Measurements from ENCODE around the gene ADPRS.

ADPRS gene, protein sequence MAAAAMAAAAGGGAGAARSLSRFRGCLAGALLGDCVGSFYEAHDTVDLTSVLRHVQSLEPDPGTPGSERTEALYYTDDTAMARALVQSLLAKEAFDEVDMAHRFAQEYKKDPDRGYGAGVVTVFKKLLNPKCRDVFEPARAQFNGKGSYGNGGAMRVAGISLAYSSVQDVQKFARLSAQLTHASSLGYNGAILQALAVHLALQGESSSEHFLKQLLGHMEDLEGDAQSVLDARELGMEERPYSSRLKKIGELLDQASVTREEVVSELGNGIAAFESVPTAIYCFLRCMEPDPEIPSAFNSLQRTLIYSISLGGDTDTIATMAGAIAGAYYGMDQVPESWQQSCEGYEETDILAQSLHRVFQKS

DNA sequence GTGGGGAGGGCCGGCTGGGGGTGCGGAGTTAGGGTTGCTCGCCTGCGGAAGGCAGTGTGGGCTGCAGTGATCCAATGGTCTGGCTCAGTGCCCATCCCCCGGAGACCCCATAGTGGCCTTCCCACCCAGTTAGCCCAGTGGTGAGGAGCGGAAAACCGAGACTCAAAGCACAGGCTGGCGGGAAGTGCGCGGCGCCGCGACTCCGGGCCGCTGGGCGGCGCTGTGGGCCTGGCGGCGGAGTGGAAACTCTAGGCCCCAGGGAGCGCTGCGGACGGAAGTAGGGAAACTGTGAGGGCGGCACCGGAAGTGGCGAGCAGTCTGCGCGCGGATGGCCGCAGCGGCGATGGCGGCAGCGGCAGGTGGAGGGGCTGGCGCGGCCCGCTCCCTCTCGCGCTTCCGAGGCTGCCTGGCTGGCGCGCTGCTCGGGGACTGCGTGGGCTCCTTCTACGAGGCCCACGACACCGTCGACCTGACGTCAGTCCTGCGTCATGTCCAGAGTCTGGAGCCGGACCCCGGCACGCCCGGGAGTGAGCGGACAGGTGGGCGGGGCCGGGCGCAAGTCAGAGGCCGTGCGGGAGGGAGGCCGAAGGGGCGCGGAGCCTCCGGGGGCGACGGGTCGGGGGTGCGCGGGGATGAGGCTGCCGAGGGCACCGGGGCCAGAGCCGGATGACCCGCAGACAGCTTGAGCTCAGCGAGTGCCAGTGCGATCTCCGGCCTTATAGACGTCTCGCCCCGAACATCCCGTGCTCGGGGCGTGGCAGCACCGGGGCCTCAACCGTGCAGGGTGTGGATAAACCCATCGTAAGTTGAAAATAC is at the start of gene ADPRS:
Gene ADPRS (plus strand): TSS at position 316 of the 816 bp plus-strand sequence. CDS start 13 bp downstream, at position 329.
- Mint-ChIP-seq H3K27me3 (peaks cover 3% of the 10 kb centered on the region), H3K9me3 (ENCODE audit: low read depth) (no peaks in the 10 kb centered on the region), H3K4me1 (ENCODE audit: low read depth) (peaks cover 17% of the 10 kb centered on the region), H3K36me3 (peaks cover 2% of the 10 kb centered on the region), H3K27ac (peak within 1 kb of the TSS; percentile 97), H3K4me3 (peak within 1 kb of the TSS; percentile 100)

DNA sequence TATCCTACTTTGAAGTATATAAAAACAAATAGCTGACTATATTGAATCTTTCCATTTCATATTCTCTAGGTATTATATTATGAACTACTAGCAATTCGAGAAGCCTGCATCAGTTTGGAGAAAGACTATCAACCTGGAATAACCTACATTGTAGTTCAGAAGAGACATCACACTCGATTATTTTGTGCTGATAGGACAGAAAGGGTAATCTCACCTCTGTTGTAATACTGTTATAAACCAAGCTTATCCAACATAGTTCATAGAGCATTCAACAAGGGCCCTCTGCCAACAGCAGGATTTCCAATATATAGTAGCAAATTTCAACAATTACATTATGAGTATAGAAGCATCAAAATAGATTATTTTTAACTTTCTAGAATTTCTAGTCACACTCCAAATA is 48.5 kb upstream of the ADPRS start:
- Mint-ChIP-seq H3K27ac (no peak overlapping the region), H3K4me1 (ENCODE audit: low read depth) (no peaks in the 10 kb centered on the region), H3K36me3 (peaks cover 7% of the 10 kb centered on the region), H3K9me3 (ENCODE audit: low read depth) (no peaks in the 10 kb centered on the region), H3K27me3 (no peaks in the 10 kb centered on the region), H3K4me3 (no peak overlapping the region)

DNA sequence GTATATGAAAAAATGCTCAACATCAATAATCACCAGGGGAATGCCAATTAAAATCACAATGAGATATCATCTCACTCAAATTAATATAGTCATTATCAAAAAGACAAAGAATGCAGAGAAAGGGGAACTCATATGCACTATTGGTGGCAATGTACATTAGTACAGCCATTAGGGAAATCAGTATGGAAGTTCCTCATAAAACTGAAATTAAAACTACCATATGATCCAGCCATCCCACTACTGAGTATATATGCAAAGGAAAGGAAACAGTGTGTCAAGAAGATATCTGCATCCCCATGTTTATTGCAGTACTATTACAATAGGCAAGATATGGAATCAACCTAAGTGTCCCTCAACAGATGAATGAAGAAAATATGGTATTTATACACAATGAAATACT is 36.9 kb upstream of the ADPRS start:
- Mint-ChIP-seq H3K4me3 (no peak overlapping the region), H3K36me3 (peaks cover 26% of the 10 kb centered on the region), H3K27ac (no peak overlapping the region)

DNA sequence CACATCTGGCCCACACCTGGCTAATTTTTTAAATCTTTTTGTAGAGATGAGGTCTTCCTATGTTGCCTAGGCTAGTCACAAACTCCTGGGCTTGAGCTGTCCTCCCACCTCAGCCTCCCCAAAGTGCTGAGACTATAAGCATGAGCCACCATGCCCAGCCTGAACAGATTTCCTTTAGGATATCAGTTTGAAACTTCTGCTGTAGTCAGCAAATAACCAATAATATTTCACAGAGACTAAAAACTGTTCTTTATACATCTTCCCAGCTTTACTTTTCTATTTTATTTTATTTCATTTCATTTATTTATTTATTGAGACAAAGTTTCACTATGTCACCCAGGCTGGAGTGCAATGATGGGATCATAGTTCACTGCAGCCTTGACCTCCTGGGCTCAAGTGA is 34.7 kb upstream of the ADPRS start:
- Mint-ChIP-seq H3K36me3 (peaks cover 19% of the 10 kb centered on the region), H3K27ac (no peak overlapping the region), H3K9me3 (ENCODE audit: low read depth) (no peaks in the 10 kb centered on the region), H3K4me1 (ENCODE audit: low read depth) (no peaks in the 10 kb centered on the region), H3K4me3 (no peak overlapping the region), H3K27me3 (no peaks in the 10 kb centered on the region)

More for the DNA sequence above, 36.9 kb upstream of the ADPRS start:
- no peaks in the 10 kb centered on the region for H3K9me3 Mint-ChIP-seq (ENCODE audit: low read depth)
- H3K4me1 Mint-ChIP-seq (ENCODE audit: low read depth): no peaks in the 10 kb centered on the region
- no peaks in the 10 kb centered on the region for H3K27me3 Mint-ChIP-seq

DNA sequence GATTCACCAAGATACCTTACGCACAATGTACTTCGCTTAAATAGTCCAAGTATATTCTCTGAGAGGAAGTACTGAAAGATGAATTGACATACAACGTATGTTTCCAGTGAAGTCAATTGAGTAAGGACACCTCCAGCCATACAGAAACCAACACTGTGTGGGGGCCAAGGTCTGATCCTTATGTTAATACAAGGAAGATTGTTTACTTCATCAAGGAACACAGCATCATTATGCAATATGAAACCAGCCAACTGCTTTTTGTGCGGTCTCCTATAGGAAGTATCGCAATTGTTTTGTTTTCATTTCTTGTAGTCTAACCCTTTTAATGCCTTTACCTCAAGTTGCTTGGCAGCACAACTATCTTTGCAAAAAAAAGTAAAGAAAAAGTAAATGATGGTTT is 33.0 kb upstream of the ADPRS start:
- Mint-ChIP-seq H3K4me3 (no peak overlapping the region), H3K36me3 (peaks cover 14% of the 10 kb centered on the region), H3K9me3 (ENCODE audit: low read depth) (no peaks in the 10 kb centered on the region), H3K27me3 (no peaks in the 10 kb centered on the region), H3K4me1 (ENCODE audit: low read depth) (no peaks in the 10 kb centered on the region), H3K27ac (no peak overlapping the region)

DNA sequence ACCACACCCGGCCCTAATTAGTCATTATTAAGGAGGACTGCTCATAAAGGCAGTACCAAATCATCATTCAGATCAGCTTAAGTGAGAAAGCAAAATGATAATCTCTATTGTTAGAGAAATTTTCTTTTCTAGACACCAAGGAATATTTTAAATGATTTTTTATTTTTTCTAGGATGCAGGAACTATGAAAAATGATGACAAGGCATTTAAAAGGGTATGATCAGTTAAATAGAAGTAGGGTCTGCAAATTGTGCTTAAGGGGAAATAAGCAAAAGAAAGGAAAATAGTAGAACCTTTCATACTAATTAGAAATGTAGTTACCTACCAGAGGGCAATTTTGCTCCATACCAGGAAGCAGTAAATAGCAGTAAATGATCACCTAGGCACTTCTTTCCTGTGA is 26.4 kb upstream of the ADPRS start:
- H3K4me1 Mint-ChIP-seq (ENCODE audit: low read depth): no peaks in the 10 kb centered on the region
- no peak overlapping the region for H3K27ac Mint-ChIP-seq
- H3K4me3 Mint-ChIP-seq: no peak overlapping the region
- no peaks in the 10 kb centered on the region for H3K27me3 Mint-ChIP-seq
- no peaks in the 10 kb centered on the region for H3K36me3 Mint-ChIP-seq
- H3K9me3 Mint-ChIP-seq (ENCODE audit: low read depth): no peaks in the 10 kb centered on the region

DNA sequence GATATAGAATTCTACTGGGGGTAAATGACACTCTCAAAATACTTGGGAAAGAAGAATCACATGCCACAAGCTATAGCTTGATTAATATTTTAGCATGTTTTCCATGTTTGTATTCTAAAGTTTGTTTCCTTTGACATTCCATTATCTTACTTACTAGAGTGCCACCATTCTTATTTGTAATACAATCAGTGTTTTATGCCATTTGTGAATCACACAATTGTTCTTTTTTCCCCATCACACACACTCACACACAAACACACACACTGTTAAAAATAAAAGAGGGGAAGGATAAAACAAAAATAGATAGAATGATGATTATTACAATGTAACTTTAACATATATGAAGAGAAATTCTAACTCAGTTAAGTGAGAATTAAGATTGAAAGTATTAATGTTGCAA is 20.8 kb upstream of the ADPRS start:
- peaks cover 2% of the 10 kb centered on the region for H3K36me3 Mint-ChIP-seq
- H3K4me3 Mint-ChIP-seq: no peak overlapping the region
- H3K9me3 Mint-ChIP-seq (ENCODE audit: low read depth): no peaks in the 10 kb centered on the region
- no peak overlapping the region for H3K27ac Mint-ChIP-seq
- no peaks in the 10 kb centered on the region for H3K4me1 Mint-ChIP-seq (ENCODE audit: low read depth)
- H3K27me3 Mint-ChIP-seq: no peaks in the 10 kb centered on the region

DNA sequence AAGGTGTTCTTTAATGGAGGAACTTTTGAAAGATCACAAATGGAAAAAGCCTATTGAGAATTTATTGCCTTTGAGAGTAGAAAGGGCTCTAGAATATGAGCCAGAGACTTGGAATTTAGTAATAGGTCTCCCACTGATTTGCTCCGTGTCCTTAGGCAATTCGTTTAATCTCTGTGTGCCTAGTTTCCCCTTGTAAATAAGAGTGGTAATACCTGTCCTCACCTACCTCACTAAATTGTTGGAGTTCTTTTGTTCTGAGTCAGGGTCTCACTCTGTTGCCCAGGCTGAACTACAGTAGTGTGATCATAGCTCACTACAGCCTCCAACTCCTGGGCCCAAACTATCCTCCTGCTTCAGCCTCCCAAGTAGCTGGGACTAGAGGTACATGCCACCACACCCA is 19.8 kb upstream of the ADPRS start:
- no peaks in the 10 kb centered on the region for H3K9me3 Mint-ChIP-seq (ENCODE audit: low read depth)
- H3K4me3 Mint-ChIP-seq: no peak overlapping the region

DNA sequence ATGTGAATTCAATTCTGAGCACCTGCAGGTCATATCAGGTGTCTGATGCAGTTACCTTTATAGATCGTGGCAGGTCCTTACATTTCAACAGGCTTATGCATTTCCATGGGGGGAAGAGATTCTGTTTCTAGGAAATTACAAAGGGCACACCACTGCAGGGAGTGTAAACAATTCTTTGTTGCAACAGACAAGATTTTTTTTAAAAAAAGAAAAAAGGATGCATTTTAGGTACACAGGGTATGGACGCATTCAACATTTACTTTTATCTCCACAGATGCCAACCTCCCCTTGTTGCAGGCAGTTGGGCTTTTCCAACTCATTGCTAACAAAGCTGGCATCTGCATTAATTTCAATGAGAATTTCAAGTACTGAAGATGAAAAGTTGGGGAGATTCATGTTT is 18.3 kb upstream of the ADPRS start:
- Mint-ChIP-seq H3K4me3 (no peak overlapping the region), H3K36me3 (peaks cover 2% of the 10 kb centered on the region), H3K27ac (no peak overlapping the region)

More for the DNA sequence above, 19.8 kb upstream of the ADPRS start:
- Mint-ChIP-seq H3K27ac (no peak overlapping the region), H3K36me3 (peaks cover 2% of the 10 kb centered on the region), H3K27me3 (no peaks in the 10 kb centered on the region), H3K4me1 (ENCODE audit: low read depth) (no peaks in the 10 kb centered on the region)

DNA sequence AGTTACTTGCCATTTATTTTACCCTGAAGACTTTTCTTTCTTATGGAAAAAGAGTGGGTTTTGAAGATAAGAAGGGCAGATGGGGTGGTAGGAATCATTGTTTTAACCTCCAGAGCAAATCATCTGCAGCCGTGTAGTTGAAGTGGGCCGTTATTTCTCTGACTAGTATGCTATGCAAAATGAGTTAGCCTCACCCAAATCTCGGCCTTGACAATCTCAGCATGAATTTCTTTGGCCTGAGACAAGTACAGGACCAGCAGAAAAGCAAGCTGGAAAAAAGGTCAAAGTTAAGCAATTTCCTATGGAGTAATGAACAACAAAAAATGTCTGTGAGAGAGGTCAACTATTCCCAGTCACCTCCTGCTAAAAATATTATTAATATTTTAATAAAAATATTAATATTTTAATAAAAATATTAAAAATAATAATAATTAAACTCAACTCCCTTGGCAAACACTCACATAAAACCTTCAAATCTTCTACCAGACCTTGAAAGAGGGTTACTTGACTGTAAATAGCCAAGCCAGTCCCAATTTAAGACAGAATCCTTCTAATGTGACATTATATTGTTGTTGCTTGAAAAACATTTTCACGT is 11.6 kb upstream of the ADPRS start:
- H3K36me3 Mint-ChIP-seq: no peaks in the 10 kb centered on the region
- H3K4me3 Mint-ChIP-seq: no peak overlapping the region
- H3K4me1 Mint-ChIP-seq (ENCODE audit: low read depth): no peaks in the 10 kb centered on the region
- H3K27me3 Mint-ChIP-seq: peaks cover 3% of the 10 kb centered on the region
- H3K27ac Mint-ChIP-seq: no peak overlapping the region
- H3K9me3 Mint-ChIP-seq (ENCODE audit: low read depth): no peaks in the 10 kb centered on the region

More for the DNA sequence above, 18.3 kb upstream of the ADPRS start:
- Mint-ChIP-seq H3K4me1 (ENCODE audit: low read depth) (no peaks in the 10 kb centered on the region), H3K9me3 (ENCODE audit: low read depth) (no peaks in the 10 kb centered on the region), H3K27me3 (no peaks in the 10 kb centered on the region)

DNA sequence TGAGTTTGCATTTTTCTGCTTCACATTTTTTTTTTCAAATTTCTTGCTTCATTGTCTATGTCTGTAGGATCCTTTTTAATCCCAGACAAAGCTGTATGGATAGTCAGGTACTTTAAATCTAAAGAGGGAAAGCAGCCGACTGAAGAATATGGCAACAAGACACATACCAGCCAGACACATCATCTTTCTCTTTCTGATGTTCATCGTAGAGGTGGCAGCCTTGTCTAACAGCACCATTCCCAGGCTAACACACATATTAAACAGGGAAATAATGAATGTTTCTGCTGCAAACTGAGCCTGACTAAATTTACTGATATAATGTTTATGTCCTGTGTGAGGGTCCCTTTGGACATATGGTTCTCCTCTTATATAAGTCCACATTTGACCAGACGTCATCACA is 8.5 kb upstream of the ADPRS start:
- Mint-ChIP-seq H3K9me3 (ENCODE audit: low read depth) (no peaks in the 10 kb centered on the region), H3K4me3 (no peak overlapping the region), H3K4me1 (ENCODE audit: low read depth) (no peaks in the 10 kb centered on the region)

DNA sequence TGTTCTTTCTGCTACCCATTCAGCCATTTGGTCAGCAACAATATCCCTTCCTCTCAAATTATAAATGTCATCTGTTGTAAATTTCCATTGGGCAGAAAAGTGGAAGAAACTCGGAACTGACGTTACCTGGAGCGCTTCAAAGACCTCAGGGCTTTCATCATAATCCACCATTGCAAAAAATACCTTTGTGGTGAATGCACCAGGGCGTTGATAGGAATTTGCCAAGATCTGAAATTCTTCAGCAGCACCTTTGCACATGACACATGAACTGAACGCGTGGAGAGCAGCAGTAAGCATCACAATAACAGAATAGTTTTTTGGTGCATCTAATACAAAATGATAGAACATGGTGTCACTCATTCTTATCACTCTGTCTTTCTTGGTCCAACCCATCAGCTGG is 7.9 kb upstream of the ADPRS start:
- Mint-ChIP-seq H3K27me3 (peaks cover 15% of the 10 kb centered on the region), H3K9me3 (ENCODE audit: low read depth) (no peaks in the 10 kb centered on the region), H3K36me3 (no peaks in the 10 kb centered on the region), H3K27ac (no peak overlapping the region), H3K4me3 (no peak overlapping the region), H3K4me1 (ENCODE audit: low read depth) (no peaks in the 10 kb centered on the region)

More for the DNA sequence above, 8.5 kb upstream of the ADPRS start:
- H3K27me3 Mint-ChIP-seq: peaks cover 15% of the 10 kb centered on the region
- no peak overlapping the region for H3K27ac Mint-ChIP-seq
- no peaks in the 10 kb centered on the region for H3K36me3 Mint-ChIP-seq

DNA sequence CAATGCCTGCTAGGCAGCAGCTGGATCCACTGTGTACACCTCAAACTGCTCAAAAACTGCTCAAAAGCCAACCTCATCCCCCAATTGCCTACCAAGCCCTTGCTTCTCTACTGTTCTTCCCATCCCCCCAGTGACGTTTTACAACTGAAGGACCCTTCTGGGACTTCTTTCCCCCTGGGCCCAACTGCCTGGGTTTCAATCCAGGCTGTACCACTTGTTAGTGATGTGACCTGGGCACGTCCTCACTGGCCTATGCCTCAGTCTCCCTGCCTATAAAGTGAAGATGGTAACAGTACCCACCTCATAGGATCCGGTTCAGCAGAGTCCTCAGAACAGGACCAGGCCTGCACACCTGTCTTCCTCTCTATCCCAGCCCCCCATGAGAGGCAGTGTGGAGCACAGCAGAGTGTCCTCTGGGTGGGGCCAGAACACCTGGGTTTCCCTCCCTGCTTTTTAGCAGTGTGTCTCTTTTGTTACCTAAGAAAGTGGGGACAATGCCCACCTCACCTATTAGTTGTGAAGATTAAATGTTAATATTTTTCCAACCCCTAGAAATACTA is 6.7 kb upstream of the ADPRS start:
- Mint-ChIP-seq H3K4me3 (no peak overlapping the region), H3K27ac (no peak overlapping the region), H3K27me3 (peaks cover 15% of the 10 kb centered on the region), H3K9me3 (ENCODE audit: low read depth) (no peaks in the 10 kb centered on the region), H3K4me1 (ENCODE audit: low read depth) (no peaks in the 10 kb centered on the region), H3K36me3 (no peaks in the 10 kb centered on the region)

DNA sequence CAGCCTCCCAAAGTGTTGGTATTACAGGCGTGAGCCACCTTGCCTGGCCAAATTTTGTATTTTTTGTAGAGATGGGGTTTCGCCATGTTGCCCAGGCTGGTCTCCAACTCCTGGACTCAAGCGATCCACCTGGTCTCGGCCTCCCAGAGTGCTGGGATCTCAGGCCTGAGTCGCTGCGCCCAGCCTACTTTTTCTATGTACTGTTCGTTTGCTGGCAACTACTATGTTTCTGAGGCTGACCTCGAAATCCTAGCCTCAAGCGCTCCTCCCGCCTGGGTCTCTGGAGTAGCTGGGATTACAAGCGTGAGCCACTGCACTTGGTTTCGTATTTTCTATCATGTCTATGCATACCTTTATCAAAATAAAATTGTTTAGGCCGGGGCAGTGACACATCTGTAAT is 5.5 kb upstream of the ADPRS start:
- H3K4me1 Mint-ChIP-seq (ENCODE audit: low read depth): peaks cover 1% of the 10 kb centered on the region
- no peaks in the 10 kb centered on the region for H3K36me3 Mint-ChIP-seq
- H3K27ac Mint-ChIP-seq: no peak overlapping the region
- H3K27me3 Mint-ChIP-seq: peaks cover 15% of the 10 kb centered on the region
- H3K4me3 Mint-ChIP-seq: no peak overlapping the region
- H3K9me3 Mint-ChIP-seq (ENCODE audit: low read depth): no peaks in the 10 kb centered on the region
